GM12873 (cell line): ENCODE data around the gene PCNX2.
A peak's percentile ranks its signal among the peaks of the same experiment; 100 is the strongest.

Source experiments
- TF ChIP-seq, protein P1 (sequence below): IDR thresholded peaks from 2 replicates; pipeline ENCODE4 v1.5.1; 2012; ENCODE audit warnings: low read depth, mild to moderate bottlenecking, moderate library complexity, low read length, control low read depth; ENCODE audit not compliant: insufficient read depth; ENCODE audit errors: missing control alignments

The PCNX2 gene

DNA sequence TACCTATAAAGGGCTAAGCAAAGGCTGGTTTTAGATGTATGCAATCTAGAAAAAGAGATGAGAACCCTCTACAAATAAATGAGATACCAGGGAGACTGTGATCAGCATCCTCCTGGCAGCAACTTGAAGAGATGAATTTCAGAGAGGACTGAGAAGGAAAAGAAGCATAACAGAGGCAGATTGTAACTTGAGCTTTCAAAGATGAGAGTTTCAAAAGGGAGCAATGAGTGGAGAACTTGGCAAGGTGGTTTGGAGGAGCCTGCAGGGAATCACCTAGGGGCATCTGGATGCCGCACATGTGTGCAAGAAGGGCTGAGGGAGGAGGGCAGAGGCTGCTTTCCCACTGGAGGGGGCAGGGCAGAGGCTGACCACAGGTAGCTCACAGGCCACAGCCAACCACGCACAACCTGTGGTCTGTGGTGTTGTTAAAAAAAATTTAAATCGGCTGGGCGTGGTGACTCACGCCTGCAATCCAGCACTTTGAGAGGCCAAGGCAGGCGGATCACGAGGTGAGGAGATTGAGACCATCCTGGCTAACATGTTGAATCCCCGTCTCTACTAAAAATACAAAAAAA lies 50.2 kb downstream of the PCNX2 start:
- TF ChIP-seq, protein P1, sequence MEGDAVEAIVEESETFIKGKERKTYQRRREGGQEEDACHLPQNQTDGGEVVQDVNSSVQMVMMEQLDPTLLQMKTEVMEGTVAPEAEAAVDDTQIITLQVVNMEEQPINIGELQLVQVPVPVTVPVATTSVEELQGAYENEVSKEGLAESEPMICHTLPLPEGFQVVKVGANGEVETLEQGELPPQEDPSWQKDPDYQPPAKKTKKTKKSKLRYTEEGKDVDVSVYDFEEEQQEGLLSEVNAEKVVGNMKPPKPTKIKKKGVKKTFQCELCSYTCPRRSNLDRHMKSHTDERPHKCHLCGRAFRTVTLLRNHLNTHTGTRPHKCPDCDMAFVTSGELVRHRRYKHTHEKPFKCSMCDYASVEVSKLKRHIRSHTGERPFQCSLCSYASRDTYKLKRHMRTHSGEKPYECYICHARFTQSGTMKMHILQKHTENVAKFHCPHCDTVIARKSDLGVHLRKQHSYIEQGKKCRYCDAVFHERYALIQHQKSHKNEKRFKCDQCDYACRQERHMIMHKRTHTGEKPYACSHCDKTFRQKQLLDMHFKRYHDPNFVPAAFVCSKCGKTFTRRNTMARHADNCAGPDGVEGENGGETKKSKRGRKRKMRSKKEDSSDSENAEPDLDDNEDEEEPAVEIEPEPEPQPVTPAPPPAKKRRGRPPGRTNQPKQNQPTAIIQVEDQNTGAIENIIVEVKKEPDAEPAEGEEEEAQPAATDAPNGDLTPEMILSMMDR, result no peak

DNA sequence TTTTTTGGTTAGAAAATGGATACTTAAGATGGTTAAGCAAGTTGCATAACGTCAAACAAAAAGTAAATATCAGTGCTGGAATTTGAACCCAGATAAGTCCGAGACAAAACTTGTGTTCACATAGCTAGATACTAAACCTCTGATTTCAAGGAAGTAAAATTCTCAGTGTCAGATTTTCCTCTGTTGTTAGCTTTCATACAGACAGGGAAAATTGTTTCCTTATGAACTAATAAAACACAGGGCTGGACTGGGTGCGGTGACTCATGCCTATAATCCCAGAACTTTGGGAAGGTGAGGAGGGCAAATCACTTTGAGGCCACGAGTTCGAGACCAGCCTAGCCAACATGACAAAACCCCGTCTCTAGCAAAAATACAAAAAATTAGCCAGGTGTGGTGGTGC lies 51.3 kb downstream of the PCNX2 start:
- TF ChIP-seq, protein P1, result no peak

DNA sequence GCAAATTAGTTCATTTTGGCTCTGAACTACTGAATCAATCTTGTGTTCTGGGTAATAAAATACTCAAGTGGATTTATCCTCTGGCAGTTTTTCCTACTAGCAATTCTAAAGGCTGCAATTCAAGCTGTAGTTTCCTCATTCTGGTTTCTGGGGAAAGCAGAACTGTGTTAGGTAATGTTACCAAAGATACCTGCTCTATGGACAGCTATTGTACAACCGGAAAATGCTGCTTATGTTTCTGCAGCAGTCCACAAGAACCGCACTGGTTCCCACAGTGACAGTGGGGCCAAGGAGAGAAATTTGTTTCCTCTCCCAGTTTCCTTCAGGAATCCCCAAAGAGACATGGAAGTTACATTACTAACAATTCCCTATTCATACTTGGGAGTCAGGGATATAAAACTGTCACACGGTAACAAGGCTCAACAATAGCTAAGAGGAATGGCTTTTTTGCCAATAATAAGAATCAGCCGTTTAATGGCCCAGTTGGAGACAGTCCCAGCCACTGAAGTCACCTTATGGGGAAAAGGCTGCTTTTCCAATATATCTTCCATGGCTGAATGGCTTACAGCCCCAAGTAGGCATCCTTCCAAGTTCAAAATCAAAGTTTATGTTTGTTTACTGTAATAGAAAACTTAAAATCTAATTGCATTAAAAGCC lies 52.6 kb downstream of the PCNX2 start:
- TF ChIP-seq, protein P1, result no peak

DNA sequence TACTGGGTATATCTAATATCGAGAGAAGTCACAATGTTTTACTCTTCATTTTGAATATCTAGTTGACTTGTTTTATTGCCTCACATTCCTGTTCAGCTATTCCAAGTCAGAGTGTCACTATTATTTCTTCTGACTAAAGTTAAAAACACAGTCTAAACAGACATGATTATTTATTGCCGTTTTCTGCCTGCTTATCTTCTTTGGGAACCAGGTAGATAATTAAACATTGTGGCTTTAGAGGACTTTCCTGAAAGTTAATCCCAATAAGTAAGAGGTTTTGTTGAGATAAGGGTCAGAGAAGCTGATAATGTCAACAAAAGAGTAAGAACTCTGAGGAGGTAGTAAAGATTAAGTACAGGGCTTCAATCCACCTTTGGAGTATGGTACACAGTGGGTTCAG lies 53.8 kb downstream of the PCNX2 start:
- TF ChIP-seq, protein P1, result no peak

DNA sequence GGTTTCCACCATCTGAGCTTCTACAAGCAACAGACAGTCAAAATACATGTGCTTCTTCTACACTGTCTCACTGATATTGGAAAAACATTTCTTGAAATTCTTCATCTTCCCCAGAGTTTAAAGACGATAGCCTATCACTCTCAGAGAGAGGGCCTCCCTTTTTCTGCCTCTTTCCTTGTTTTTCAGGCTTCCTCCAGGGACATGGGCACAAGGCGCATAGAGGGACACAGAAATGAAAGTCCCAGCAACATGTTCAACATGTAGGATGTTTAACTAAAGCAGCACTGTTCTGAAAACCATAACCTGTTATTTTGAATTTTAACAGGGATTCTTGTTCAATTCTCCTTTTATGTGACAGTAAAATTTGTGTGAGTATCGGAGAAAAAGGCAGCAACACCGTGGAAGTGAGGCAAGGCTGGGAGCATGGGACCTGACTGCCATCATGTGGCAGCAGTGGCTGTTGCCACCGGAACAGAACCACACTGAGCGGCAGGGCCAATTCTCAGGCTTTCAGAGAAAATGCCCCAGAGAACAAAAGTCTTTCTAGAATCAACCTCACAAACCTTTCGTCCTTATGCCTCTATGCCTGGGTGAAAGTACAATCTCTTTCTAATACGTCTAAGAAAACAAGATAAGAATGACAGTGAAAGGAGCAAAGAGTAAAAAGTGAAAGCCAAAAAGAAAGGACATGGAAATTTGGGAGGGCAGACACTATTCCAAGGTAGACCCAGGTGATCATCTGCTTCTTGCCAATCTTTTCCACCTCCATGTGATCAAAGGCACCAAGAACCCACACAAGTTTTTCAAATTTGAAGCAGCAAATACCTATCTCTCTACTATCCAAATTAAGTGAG lies 54.5 kb downstream of the PCNX2 start:
- TF ChIP-seq, protein P1, result peak; percentile 76

DNA sequence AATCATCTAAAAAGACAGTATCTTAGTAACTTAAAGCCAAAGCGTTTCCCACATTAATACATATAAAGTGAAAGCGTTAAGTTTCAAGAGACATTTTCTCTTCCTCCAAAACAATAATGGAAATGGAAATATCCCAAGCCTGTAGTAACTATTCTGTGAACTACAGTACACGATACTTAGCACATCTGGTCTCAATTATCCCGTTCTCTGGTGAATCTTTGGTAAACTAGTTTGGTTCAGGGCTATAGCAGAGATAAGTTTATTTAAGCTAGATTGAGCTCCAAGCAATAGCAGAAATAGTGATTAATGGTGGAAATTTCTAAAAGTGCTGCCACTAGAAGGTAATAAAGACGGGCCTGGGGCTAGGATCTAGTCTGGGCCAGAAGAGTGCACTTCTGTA lies 55.2 kb downstream of the PCNX2 start:
- TF ChIP-seq, protein P1, result no peak

DNA sequence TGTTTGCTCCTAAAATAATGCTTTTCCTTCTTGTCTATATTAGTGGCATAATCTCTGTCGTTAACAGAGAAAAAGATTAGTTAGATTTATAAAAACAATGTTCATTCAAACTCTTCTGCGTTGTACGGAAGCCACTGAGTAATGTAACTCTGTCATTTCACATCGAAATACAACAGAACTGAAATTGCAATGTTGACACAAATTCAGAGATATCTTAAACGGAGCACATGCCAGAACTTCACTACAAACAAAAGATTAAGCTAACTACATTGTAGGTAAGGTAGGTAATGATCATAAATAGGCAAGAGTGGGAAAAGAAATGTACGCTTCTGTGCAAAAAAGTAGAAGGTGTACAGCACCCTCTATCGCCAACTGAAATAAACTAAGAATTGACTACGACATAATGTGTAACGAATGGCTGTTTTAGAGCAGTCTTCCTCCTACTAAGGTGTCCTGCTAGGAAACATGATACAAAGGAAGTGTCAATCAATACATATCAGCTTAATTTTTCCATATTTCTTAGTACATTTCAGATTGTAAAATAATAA lies 56.6 kb downstream of the PCNX2 start:
- TF ChIP-seq, protein P1, result no peak
